ENCODE results near the gene SP2.
A peak's percentile ranks its signal among the peaks of the same experiment; 100 is the strongest.

SP2 gene

DNA sequence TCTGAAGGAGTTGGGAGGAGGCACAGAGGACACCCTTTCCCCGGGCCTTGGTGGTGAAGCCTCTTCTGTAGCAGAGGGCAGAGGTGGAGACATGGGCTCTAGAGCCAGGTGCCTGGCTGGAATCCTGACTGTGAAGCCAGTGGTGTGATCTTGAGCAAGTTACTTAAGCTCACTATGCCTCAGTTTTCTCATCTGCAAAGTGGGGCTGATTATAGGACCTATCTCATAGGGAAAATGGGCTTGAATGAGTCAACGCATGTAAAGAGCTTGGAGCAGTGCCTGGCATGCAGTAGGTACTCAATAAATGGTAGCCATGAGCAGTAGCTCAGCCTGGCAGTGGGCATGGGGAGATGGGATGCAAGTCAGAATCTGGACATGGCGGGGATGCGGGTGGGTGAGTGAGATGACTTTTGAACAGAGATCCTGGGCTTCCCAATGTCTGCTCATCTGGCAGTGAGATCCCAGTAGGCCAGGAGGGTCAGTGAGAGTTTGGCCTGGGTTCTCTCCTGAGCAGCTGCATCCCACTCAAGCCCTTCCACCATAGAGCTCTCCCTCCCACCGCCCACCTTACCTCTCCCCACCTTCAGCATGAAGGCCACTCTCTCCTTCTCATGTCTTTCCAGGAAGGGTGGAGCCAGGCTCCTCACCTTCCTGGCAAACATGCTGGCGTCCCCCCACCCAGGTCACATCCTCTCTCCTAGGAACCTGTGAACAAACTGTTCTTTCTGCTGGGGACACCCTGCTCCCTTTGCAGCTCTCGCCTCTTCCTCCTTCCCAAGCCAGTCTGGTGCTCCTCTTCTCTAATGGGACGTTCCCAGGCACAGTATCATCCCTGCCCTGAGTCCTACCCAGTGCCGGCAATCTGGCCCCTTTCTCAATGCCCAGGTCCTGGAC lies 13.1 kb upstream of the SP2 start:
- DNase-seq (ENCODE audit: low read depth): no peak
- TF ChIP-seq, protein P1, sequence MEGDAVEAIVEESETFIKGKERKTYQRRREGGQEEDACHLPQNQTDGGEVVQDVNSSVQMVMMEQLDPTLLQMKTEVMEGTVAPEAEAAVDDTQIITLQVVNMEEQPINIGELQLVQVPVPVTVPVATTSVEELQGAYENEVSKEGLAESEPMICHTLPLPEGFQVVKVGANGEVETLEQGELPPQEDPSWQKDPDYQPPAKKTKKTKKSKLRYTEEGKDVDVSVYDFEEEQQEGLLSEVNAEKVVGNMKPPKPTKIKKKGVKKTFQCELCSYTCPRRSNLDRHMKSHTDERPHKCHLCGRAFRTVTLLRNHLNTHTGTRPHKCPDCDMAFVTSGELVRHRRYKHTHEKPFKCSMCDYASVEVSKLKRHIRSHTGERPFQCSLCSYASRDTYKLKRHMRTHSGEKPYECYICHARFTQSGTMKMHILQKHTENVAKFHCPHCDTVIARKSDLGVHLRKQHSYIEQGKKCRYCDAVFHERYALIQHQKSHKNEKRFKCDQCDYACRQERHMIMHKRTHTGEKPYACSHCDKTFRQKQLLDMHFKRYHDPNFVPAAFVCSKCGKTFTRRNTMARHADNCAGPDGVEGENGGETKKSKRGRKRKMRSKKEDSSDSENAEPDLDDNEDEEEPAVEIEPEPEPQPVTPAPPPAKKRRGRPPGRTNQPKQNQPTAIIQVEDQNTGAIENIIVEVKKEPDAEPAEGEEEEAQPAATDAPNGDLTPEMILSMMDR (IDR thresholded peaks at IDR 0.05; ENCODE audit: control insufficient read depth, insufficient read depth, low read depth, low read length, missing control alignments): no peak
- peak overlapping the region; percentile 18 for H3K4me3 ChIP-seq (ENCODE audit: control insufficient read depth, low read depth, low read length)

DNA sequence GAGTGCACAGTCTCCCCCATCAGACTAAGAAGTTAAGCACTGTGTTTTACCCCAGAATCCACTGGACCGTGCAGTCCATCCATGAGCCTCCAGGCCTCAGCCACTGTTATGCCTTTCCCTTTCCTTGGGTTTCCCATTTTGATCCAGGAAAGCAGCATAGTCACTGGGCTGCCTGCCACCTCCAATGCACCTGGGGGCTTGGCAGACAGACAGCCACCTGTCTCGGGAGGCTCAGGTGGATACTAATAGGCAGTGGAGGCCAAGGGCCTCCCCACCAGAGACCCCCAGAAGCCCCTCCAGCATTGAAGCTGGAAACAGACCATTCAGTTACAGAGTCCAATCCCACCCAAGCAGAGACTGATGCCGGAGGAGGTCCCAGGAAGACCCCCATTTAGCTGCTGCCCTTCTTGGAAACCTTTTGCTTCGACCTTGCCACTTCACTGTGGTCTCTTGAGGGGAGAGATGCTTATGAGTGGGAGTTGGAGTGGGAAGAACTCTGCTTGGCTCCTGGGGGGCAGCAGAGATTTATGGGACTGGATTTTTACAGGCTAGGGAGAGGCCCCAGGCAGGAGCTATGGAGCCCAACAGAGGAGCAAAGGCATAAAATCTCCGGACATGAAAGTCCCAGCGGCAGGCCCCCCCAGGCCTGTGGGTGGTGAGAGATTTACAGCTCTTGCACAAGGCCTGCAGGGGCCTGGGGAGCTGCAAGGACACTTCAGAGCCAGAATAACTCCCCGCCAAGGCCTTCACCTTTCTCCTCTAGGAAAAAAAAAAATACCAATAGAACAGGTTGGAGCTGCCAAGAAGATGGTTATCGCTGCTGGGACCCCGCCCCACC lies 12.2 kb upstream of the SP2 start:
- DNase-seq (ENCODE audit: low read depth): no peak
- no peak overlapping the region for H3K4me3 ChIP-seq (ENCODE audit: control insufficient read depth, low read depth, low read length)
- TF ChIP-seq, protein P1 (IDR thresholded peaks at IDR 0.05; ENCODE audit: control insufficient read depth, insufficient read depth, low read depth, low read length, missing control alignments): no peak

DNA sequence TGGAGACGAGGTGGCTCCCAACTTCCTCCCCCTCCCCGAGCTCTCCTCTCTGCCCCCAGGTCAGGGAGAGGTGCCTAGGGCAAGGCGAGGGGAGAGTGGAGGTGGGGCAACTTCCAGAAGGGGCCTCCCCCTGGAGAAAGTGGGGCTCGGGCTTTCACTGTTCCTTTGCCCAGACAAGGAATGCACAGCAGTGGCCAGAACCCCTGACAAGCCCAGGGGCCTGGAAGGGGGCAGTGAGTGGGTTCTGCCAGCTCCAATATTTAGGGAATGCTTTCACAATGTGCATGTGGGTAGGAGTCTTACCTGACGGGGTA lies 11.7 kb upstream of the SP2 start:
- TF ChIP-seq, protein P1 (IDR thresholded peaks at IDR 0.05; ENCODE audit: control insufficient read depth, insufficient read depth, low read depth, low read length, missing control alignments): no peak
- no peak for DNase-seq (ENCODE audit: low read depth)
- no peak overlapping the region for H3K4me3 ChIP-seq (ENCODE audit: control insufficient read depth, low read depth, low read length)

DNA sequence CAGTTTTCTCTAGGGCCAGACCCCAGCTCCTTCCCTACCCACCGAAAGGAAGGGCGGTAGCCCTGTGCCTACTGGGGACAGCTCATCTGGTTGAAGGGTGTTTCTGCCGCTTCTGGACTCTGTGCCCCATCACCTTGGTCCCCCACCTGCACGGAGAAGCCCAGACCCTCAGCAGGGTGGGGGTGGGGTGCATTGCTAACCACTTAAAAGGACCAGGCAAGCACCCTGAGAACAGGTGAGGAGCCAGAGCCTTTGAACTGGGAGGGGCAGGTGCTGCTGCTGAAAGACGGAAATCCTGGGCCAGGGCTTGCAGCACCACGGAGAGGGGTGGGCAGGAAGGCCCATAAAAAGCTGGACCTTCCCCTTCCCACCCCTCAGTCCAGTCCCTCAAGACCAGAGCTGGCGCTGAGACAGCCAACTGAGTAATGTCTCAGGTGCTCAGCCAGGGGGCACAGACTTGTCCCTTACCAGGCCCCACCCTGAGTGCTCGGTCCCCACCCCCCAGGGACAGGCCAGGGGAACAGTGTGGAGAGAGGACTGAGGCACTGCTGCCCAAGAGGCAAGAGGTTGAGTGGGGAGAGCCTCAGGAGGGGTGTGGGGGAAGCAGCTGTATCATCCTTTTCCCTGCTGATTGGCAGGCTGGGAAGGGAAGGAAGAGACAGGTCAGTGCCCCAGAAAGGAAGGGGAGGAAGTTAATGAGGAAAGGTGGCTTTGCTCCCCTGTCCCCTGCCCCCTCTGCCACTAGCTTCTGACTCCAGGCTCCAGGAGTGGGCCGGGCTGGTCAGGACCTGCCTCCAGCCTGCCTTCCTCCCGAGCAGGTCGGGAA lies 10.9 kb upstream of the SP2 start:
- TF ChIP-seq, protein P1 (IDR thresholded peaks at IDR 0.05; ENCODE audit: control insufficient read depth, insufficient read depth, low read depth, low read length, missing control alignments): no peak
- no peak for DNase-seq (ENCODE audit: low read depth)

DNA sequence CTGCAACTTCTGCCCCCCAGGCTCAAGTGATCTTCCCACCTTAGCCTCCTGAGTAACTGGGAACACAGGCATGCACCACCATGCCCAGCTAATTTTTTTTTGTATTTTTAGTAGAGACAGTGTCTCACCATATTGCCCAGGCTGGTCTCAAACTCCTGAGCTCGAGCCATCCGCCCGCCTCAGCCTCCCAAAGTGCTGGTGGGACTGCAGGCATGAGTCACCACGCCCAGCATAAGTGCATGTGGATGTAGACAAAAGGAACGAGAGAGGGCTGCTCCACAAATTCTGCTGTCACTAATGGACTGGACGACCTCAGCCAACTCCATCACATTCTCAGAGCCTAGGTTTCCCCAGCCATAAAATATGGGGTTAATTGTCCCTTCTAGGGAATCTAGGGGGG lies 7.7 kb upstream of the SP2 start:
- no peak for DNase-seq (ENCODE audit: low read depth)
- TF ChIP-seq, protein P1 (IDR thresholded peaks at IDR 0.05; ENCODE audit: control insufficient read depth, insufficient read depth, low read depth, low read length, missing control alignments): no peak
- no peak overlapping the region for H3K4me3 ChIP-seq (ENCODE audit: control insufficient read depth, low read depth, low read length)

More for the DNA sequence above, 10.9 kb upstream of the SP2 start:
- no peak overlapping the region for H3K4me3 ChIP-seq (ENCODE audit: control insufficient read depth, low read depth, low read length)

All from AG09309 (cell line).